HG02885 (cell line): ENCODE measurements around the gene ARV1.
"Not testable (repeated sequence)": the region's sequence is repeated elsewhere in the genome, so short reads cannot be mapped to it uniquely, and the experiment has no call there.

ENCODE experiments used
- ATAC-seq: cut with Tn5 transposase; IDR thresholded peaks from one replicate; pipeline ENCODE4 v1.9.1; 2021; ENCODE audit warnings: mild to moderate bottlenecking; ENCODE audit not compliant: unreplicated experiment, poor library complexity

Gene ARV1

GRCh38 chr1:230976360-230976759, 2.5 kb upstream of the ARV1 start:
- no peak for ATAC-seq

- no peak for ATAC-seq
Observed at GRCh38 chr1:230976825-230977747, 1.8 kb upstream of the ARV1 start.

- peak; percentile 10 for ATAC-seq
Observed at GRCh38 chr1:230977761-230978490, 968 bp upstream of the ARV1 start.

- ATAC-seq = no peak
Observed at GRCh38 chr1:230979389-230979716, 459 bp downstream of the ARV1 start.

- no peak for ATAC-seq
Observed at GRCh38 chr1:230979952-230980351, 1.1 kb downstream of the ARV1 start.

- no peak for ATAC-seq
Observed at GRCh38 chr1:230982696-230983095, 3.8 kb downstream of the ARV1 start.

- no peak for ATAC-seq
Observed at GRCh38 chr1:230983811-230984210, 4.9 kb downstream of the ARV1 start.

GRCh38 chr1:230984622-230985515, 6.0 kb downstream of the ARV1 start:
- ATAC-seq = not testable (repeated sequence)

GRCh38 chr1:230985711-230986110, 6.8 kb downstream of the ARV1 start:
- no peak for ATAC-seq

GRCh38 chr1:230986976-230987375, 8.1 kb downstream of the ARV1 start:
- no peak for ATAC-seq

- ATAC-seq = no peak
Observed at GRCh38 chr1:230987448-230987847, 8.6 kb downstream of the ARV1 start.

GRCh38 chr1:230992100-230992774, 13.3 kb downstream of the ARV1 start:
- ATAC-seq = no peak

GRCh38 chr1:230994860-230995259, 16.0 kb downstream of the ARV1 start:
- ATAC-seq = no peak

- no peak for ATAC-seq
Observed at GRCh38 chr1:231000201-231000600, 21.3 kb downstream of the ARV1 start.

GRCh38 chr1:231000639-231001038, 21.7 kb downstream of the ARV1 start:
- ATAC-seq = no peak

- ATAC-seq = no peak
Observed at GRCh38 chr1:231001892-231002291, 23.0 kb downstream of the ARV1 start.

GRCh38 chr1:231007535-231007934, 28.6 kb downstream of the ARV1 start:
- not testable (repeated sequence) for ATAC-seq

- no peak for ATAC-seq
Observed at GRCh38 chr1:231011360-231011759, 32.5 kb downstream of the ARV1 start.

GRCh38 chr1:231011963-231012362, 33.1 kb downstream of the ARV1 start:
- no peak for ATAC-seq

- no peak for ATAC-seq
Observed at GRCh38 chr1:231013391-231014015, 34.6 kb downstream of the ARV1 start.
